ENCODE results near the gene BGN. TPM values are rescaled to one million over a fixed set of nuclear protein-coding genes. Genes with fewer than 3 reads are reported as not detected.
A peak's percentile ranks its signal among the peaks of the same experiment; 100 is the strongest.

BGN gene
- polyA plus RNA-seq, 12 donors: 82.7 to 192 (median 118) TPM

DNA sequence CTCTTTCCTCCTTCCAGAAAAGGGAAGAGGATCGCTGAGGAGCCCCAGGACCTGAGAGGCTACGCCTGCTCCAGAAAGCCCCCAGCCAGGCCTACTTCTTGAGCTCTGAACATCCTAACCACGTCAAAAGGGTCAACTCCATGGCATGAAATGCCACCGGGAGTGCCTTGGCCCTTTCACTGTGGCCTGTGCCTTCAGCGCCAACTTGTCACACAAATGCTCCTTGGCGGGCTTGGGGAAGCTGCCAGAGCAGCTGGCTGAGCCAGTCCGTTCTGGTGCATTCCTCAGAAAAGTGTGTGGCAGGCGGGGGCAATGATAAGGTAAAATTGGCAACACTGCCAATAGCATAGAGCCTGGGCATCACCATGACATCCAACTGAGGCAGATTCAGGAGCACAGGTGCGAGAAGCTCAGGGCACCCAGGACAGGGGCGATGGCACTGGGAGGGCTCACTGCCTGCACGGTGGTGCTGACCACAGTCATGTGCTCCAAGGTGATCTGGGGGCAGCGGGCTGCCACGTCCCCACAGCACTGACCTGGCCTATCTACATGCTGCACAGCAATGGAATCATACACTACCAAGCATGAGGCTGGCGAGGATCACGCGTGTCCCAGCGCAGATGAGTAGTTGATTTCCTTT, 36.8 kb upstream of the BGN start:
- DNase-seq: no peak

DNA sequence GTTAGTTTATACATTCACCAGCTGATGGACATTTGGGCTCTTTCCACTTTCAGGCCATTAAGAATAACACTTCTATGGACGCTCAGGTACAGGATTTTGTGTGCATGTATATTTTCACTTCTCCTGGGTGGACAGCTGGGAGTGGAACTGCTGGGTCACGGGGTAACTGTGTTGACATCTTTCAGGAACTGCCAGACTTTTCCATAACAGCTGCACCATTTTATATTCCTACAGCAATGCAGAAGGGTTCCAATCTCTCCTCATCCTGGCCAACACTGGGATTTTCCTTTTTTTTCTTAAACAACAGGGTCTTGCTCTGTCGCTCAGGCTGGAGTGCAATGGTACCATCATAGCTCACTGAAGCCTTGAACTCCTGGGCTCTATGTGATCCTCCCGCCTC, 36.3 kb upstream of the BGN start:
- no peak for DNase-seq

GRCh38 chrX:153459986-153460385, 34.8 kb upstream of the BGN start:
- no peak for DNase-seq

GRCh38 chrX:153460826-153461225, 34.0 kb upstream of the BGN start:
- no peak for DNase-seq

DNA sequence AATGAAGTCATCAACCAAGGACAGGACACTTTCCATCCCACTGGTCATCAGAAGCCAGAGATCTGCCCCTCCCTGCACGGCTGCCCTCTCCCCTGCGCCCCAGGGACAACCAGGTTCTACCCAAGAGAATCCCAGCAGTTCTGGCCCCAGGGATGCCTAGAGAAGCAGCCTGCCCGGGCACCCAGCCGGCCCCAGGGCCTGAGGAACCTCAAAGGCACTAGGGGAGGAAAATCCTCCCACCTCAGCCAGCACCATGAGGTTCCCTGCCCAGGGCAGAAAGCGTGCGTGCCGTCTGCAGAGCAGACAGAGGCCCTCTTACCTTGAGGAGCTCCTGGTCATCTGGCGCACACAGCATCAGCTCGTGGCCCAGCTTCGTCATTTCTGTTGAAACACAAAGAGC, 32.5 kb upstream of the BGN start:
- DNase-seq: no peak

GRCh38 chrX:153463031-153463430, 31.7 kb upstream of the BGN start:
- DNase-seq: no peak

- DNase-seq: no peak
These were observed 31.2 kb upstream of the BGN start for GRCh38 chrX:153463556-153463955.

DNA sequence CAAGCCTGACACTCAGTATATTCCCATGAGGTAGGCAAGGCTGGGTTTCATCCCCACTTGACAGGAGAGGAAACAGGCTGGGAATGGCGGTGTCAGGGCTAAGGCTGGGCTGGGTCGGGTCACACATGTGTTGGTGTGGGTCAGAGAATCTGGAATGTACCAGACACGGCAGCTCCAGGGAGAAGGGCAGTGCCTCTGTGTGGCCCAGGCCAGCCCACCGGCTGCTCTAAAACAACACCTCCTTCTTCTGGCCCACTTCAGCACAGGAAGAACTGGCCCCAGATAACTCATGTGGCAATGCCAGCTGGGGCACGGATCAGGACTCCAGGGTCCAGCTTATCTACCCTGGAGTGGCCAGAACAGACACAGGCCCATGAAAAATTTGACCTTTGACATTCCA, 30.7 kb upstream of the BGN start:
- no peak for DNase-seq

DNA sequence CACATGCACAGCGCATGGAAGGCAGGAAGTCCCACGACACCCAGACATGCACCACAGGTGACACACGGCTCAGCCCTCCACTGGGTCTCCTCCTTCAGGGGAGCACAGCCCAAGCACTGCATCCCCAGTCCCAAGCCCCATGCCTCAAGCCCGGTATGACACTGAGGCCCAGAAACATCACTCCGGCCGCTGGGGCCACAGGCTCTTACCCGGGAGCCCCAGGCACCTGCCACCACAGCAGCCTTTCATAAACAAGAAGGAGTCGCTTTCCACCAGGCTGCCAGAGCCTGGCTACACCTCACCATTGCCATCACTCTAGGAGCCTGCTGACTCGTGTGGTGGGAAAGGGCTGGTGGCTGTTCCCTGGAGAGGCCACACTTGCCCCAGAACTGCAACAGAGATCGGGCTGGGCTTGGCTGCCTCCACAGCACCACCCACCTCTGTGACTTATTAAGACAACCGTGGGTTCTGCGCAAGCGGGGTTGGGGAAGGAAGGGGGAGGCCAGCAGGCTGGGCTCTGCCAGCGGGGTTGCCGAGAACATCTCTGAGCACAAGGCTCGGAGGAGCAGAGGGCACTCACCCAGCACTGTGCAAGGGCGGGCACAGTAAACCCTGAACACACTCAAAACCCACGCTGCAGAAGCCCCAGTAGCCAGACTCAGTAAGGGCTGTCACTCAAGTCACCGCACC, 28.9 kb upstream of the BGN start:
- DNase-seq: no peak

DNA sequence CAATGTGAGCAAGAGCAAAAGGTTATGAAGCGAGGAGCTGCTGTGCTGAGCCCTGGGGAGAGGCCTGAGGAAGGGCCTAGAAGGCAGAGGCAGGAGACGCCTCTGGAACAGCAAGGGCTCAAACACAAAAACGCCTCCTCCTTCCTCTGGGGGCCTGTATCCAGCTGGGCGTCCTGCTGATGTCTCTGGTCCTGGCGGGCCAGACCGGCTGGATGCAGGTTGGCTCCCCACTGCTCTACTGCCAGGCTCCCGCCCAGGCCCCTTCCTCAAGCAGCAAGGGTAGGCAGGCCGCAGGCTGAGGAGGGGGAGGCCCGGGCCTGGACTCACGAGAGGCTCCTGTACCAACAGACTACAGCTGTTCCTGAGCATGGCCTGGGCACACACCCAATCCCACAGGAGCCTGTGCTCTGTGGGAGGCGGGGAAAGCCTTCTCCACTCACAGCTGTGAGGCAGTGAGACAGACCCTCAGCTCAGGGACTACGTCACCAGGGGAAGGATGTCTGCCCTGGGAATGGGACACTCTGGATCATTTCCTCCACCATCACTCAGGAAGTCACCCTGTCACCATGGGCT, 26.7 kb upstream of the BGN start:
- no peak for DNase-seq

DNA sequence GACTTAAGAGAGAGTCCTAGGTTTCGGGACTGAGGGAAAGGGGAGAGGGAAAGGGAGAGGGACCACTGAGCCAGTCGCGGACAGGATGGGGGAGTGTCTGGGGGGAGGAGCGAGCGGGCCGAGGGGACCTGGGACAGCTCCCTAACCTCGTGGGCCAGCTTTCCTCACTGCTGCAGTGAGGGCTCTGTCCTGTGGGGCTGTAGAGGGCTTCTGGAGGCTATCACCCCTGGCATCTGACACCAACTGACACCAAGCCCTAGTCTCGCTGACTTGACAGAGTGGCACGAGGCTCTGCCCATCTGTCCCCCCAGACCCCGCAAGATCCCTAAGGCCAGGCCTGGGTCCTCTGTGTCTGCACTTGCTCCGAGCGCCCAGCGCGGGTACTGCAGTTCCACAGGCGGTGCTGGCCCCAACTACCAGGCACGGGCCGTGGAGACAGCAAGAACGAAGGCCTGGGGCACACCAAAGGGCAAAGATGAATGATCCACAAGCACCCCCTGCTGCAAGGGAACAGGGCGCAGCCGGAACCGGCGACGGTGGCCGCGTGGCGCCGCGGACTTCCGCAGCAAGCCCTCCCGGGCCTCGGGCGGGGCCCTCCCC, 24.9 kb upstream of the BGN start:
- no peak for DNase-seq

GRCh38 chrX:153470411-153471363, 24.1 kb upstream of the BGN start, which contains the start of gene HAUS7:
Gene HAUS7, minus strand, starts transcription at chrX:153470576. Its CDS starts 19 bp downstream, at chrX:153470557.
- DNase-seq: peak; percentile 88

DNA sequence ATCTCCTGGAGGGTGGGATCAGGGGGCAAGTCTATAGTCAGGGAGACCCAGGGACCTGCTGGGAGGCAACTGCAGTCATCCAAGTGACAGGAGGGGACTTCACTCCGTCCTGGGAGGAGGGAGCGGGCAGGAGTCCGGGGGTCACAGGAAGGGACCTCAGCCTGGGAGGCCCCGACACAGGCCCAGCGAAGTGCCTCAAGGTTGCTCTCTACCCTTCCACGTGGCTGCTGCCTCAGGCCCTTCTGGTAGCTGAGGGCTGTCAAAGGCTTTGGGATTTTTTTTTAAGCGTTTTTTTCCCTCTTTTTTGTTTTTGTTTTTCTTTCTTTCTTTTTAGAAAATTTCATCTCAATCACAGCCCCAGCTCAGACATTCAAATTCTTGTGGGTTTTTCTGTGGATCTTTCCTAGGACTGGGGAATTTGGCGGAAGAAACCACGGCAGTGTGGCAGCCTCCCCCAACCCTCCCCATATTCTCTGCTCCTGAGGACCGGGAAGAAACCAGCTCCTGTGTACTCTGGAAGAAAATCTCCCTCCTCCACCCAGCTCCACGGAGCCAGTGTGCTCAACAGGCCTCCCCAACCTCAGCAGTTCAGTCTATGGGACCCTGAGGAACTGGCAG, 23.0 kb upstream of the BGN start:
- no peak for DNase-seq

GRCh38 chrX:153473126-153473525, 21.7 kb upstream of the BGN start:
- DNase-seq: no peak

- DNase-seq: no peak
These were observed 20.5 kb upstream of the BGN start for GRCh38 chrX:153474266-153474665.

GRCh38 chrX:153474718-153475117, 20.1 kb upstream of the BGN start:
- peak; percentile 68 for DNase-seq

DNA sequence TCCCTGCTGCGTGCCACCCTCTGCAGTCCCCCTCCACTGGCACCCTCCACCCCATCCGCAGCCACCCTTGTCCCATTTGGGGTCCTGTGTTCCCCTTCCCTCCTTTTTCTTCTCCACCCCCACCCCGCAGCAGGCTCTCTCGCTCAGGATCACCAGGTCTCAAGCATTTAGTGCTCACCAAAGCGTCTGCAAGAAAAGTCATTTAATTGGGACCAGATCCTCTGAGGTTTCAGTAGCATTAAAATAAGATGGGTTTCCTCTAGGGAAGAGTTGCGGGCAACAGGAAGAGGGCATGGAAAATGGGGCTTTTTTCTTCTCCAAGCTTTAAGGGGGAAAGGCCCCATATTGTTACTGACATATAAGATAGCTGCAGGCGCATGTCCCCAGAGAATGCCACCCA, 19.5 kb upstream of the BGN start:
- no peak for DNase-seq

- DNase-seq: no peak
These were observed 19.0 kb upstream of the BGN start for GRCh38 chrX:153475751-153476281.

- DNase-seq: peak; percentile 74
These were observed 18.0 kb upstream of the BGN start for GRCh38 chrX:153476666-153477363.

- no peak for DNase-seq
These were observed 17.4 kb upstream of the BGN start for GRCh38 chrX:153477364-153477857.

Data from muscle of arm (tissue), 12 donors.